ENCODE data around the gene SCAMP1.
"Not testable (repeated sequence)": the region's sequence is repeated elsewhere in the genome, so short reads cannot be mapped to it uniquely, and the experiment has no call there.

Gene SCAMP1

GRCh38 chr5:78354066-78354670 lies 6.2 kb upstream of the SCAMP1 start:
- H3K27me3 ChIP-seq (replicated peaks): no peaks in the 10 kb centered on the region
- H3K27ac ChIP-seq: no peak overlapping the region
- DNase-seq: no peak
- H3K36me3 ChIP-seq (replicated peaks): no peaks in the 10 kb centered on the region
- TF ChIP-seq CTCF (IDR thresholded peaks at IDR 0.05; ENCODE audit: low read depth, low read length, missing control alignments): no peak
- H3K4me3 ChIP-seq (ENCODE audit: low read depth, low read length): no peak overlapping the region
- in situ Hi-C loops (cut with HindIII; ENCODE audit: low pct_ligation_motif_present, low sequenced_read_pairs): no loop called here

- TF ChIP-seq CTCF (IDR thresholded peaks at IDR 0.05; ENCODE audit: low read depth, low read length, missing control alignments): no peak
- in situ Hi-C loops (cut with HindIII; ENCODE audit: low pct_ligation_motif_present, low sequenced_read_pairs): no loop called here
- no peaks in the 10 kb centered on the region for H3K27me3 ChIP-seq (replicated peaks)
- H3K4me3 ChIP-seq (ENCODE audit: low read depth, low read length): no peak overlapping the region
- H3K27ac ChIP-seq: no peak overlapping the region
- H3K36me3 ChIP-seq (replicated peaks): no peaks in the 10 kb centered on the region
- DNase-seq: no peak
Measured at GRCh38 chr5:78355561-78355960, 4.9 kb upstream of the SCAMP1 start.

DNA sequence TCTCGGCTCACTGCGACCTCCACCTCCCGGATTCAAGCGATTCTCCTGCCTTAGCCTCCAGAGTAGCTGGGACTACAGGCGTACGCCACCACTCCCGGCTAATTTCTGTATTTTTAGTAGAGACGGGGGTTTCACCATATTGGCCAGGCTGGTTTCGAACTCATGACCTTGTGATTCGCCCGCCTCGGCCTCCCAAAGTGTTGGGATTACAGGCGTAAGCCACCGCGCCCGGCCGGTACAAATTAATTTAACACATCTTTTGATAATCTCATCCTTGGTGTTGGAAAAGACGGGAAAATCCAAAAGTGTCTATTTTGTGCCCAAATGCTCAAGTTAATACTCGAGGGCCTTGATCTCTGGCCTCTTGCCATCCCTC lies 974 bp upstream of the SCAMP1 start:
- in situ Hi-C loops (cut with HindIII; ENCODE audit: low pct_ligation_motif_present, low sequenced_read_pairs): not testable (repeated sequence)
- Histone ChIP-seq H3K27ac (peak overlapping the region; percentile 77), H3K4me3 (ENCODE audit: low read depth, low read length) (peak overlapping the region; percentile 96)

GRCh38 chr5:78360674-78360923 lies 182 bp downstream of the SCAMP1 start:
- Histone ChIP-seq H3K4me3 (ENCODE audit: low read depth, low read length) (peak overlapping the region; percentile 96), H3K27me3 (replicated peaks) (no peaks in the 10 kb centered on the region), H3K36me3 (replicated peaks) (no peaks in the 10 kb centered on the region), H3K27ac (peak overlapping the region; percentile 41)
- no peak for TF ChIP-seq CTCF (IDR thresholded peaks at IDR 0.05; ENCODE audit: low read depth, low read length, missing control alignments)
- no peak for DNase-seq
- in situ Hi-C loops (cut with HindIII; ENCODE audit: low pct_ligation_motif_present, low sequenced_read_pairs): no loop called here

More for the DNA sequence above, 974 bp upstream of the SCAMP1 start:
- H3K27me3 ChIP-seq (replicated peaks); DNase-seq; H3K36me3 ChIP-seq (replicated peaks): not testable (repeated sequence)

DNA sequence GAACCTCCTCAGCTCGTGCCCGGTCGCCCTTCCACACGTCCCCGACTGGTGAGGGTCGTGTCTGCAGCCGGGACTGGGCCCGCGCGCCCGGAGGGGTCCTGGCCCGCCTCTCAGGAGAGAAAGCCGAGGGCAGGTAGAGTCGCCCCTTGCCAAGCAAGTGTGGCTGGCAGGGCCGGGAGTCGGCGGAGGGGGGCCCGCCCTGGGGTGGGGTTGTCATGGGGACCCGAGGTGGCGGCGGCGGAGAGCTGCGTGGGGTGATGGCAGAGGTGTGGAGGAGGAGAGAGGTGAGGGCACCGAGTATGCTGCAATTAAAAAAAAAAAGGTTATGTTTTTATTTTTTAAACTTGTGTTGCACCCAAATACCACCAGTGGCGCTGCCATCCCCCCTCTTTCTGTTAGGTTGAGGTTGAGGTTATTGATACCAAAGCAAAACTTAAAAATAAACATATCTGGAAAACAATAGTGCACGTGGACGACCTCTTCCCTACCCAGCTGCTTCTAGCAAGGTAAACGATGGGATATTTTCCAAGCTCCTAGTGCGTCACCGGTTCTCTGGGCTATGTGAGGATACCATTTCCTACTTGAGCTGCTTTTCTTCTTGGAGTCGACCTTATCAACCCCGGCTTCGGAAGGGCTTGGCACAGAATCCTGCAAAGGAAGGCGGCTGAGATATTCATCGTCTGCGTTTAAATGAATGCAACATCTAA lies 660 bp downstream of the SCAMP1 start:
- Histone ChIP-seq H3K36me3 (replicated peaks) (no peaks in the 10 kb centered on the region), H3K27ac (peak overlapping the region; percentile 41), H3K27me3 (replicated peaks) (no peaks in the 10 kb centered on the region), H3K4me3 (ENCODE audit: low read depth, low read length) (peak overlapping the region; percentile 96)
- peak; percentile 52 for TF ChIP-seq CTCF (IDR thresholded peaks at IDR 0.05; ENCODE audit: low read depth, low read length, missing control alignments)
- peak; percentile 37 for DNase-seq
- in situ Hi-C loops (cut with HindIII; ENCODE audit: low pct_ligation_motif_present, low sequenced_read_pairs): no loop called here

DNA sequence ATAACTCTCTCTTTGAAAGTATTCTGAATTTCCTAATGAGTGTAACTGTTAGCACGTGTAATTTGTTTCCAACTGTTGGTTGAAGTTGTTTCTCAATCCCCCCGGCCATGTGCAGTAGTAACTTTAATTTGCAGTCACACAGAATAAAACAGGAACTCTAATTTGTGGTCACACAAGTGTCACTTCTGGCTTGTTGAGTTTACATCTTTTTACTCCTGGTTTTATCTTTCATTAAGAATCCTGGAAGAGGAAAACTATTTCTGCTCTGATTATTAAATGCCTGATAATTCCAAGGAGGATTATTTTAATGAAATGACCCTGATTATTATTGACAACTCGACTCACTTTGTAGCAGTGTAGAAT lies 1.2 kb downstream of the SCAMP1 start:
- in situ Hi-C loops (cut with HindIII; ENCODE audit: low pct_ligation_motif_present, low sequenced_read_pairs): no loop called here
- Histone ChIP-seq H3K4me3 (ENCODE audit: low read depth, low read length) (peak overlapping the region; percentile 96), H3K27ac (no peak overlapping the region), H3K36me3 (replicated peaks) (no peaks in the 10 kb centered on the region), H3K27me3 (replicated peaks) (no peaks in the 10 kb centered on the region)
- no peak for DNase-seq
- no peak for TF ChIP-seq CTCF (IDR thresholded peaks at IDR 0.05; ENCODE audit: low read depth, low read length, missing control alignments)
